GM21723 (cell line): Measurements from ENCODE around the gene COL1A2.

Source experiments
- ATAC-seq: cut with Tn5 transposase; IDR thresholded peaks from one replicate; pipeline ENCODE4 v1.9.1; 2021; ENCODE audit warnings: mild to moderate bottlenecking, moderate library complexity; ENCODE audit not compliant: unreplicated experiment

The COL1A2 gene

GRCh38 chr7:94394437-94395140 lies at the start of gene COL1A2:
COL1A2 (plus strand) TSS chr7:94394895; CDS start chr7:94395032, 137 bp downstream.
- ATAC-seq = no peak

- no peak for ATAC-seq
Observed at GRCh38 chr7:94345907-94346306, 48.8 kb upstream of the COL1A2 start.

DNA sequence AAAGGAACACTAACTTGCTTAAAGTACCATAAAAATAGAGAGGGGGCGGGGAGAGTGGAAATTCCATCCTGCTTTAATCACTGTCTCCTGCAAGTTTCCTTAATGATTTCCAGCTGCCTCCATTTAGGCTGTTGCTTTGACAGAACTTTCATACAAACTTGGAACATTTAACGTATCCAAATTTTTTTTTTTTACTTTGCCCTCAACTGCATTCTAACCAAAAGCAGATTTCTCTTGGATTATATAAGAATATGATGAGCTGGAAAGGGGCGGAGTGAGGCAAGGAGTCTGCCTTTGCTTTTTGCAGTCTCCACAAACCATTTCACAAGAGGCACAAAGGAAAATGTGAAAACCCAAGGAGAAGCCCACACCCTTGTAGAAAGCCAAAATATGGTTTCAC lies 46.6 kb upstream of the COL1A2 start:
- no peak for ATAC-seq

- ATAC-seq = no peak
Observed at GRCh38 chr7:94350734-94351133, 44.0 kb upstream of the COL1A2 start.

DNA sequence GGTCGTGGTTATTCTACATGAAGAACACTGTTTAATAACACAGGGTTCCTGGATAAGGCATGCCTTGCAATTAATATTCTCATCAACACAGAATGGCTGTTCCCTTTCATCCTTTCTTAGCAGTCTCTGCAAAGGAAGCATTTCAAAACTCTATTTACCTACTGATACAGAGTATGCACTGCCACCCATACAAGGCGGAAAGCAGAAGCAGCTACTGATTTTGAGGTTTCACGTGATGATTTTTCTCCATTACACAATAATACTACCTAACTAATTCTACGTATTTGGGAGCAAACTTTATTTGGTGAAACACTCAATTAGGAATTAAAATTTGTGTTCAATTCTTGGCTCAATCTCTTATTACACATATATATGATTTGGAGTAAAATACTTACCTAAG lies 43.0 kb upstream of the COL1A2 start:
- ATAC-seq = no peak

- no peak for ATAC-seq
Observed at GRCh38 chr7:94352887-94353286, 41.8 kb upstream of the COL1A2 start.

- no peak for ATAC-seq
Observed at GRCh38 chr7:94354953-94355352, 39.7 kb upstream of the COL1A2 start.

DNA sequence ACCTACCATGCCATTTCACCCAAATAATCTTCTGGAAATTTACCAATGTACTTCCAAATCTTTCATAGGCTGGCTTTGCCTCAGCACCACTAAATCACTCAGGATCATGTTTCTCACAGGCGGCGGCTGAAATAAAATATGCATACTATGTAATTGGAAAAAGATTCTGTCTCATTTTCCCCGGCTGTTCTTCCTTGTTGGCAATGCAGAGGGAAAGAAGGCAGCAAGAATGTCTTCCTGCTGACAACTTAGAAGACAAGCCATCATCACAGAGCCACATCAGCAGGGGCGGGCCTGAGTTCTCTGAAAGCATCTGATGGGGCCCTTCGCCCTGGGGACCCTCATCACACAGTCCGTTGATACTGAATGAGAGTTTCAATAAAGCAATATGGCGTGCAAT lies 39.2 kb upstream of the COL1A2 start:
- ATAC-seq = no peak

- ATAC-seq = no peak
Observed at GRCh38 chr7:94357076-94357475, 37.6 kb upstream of the COL1A2 start.

- ATAC-seq = no peak
Observed at GRCh38 chr7:94360926-94361325, 33.8 kb upstream of the COL1A2 start.

GRCh38 chr7:94362276-94362675 lies 32.4 kb upstream of the COL1A2 start:
- ATAC-seq = no peak

DNA sequence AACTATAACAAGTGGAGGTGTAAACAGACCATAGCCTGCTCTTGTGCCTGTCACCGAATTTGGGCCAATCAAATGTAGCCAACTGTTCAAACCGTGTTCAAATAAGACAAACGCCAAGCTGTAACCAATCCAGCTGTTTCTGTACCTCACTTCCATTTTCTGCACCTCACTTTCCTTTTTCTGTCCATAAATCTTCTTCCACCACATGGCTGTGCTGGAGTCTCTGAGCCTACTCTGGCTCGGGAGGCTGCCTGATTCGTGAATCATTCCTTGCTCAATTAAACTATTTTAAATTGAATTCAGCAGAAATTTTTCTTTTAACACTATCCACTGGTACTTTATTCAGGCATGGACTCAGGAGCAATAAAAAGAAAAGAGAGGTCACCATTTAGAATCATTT lies 29.9 kb upstream of the COL1A2 start:
- no peak for ATAC-seq

- no peak for ATAC-seq
Observed at GRCh38 chr7:94366163-94366562, 28.5 kb upstream of the COL1A2 start.

DNA sequence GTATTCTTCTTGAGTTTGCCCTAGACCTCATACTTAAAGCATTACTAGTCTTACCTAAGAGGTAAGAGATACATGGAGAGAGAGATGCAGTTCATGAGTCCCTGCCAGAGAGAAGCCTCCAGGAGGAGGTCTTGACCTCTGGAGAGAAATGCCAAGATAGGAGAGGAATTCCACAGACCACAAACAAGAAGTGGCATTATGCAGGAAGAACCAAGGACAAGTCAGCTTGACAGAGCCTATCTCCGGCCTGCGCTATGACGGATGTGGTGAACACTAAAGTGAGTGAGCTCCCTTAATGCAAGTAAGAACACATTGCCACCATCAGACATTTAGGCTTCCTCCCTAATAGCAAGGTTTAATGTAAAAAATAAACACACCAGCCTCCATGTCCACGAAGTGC lies 27.9 kb upstream of the COL1A2 start:
- ATAC-seq = no peak

DNA sequence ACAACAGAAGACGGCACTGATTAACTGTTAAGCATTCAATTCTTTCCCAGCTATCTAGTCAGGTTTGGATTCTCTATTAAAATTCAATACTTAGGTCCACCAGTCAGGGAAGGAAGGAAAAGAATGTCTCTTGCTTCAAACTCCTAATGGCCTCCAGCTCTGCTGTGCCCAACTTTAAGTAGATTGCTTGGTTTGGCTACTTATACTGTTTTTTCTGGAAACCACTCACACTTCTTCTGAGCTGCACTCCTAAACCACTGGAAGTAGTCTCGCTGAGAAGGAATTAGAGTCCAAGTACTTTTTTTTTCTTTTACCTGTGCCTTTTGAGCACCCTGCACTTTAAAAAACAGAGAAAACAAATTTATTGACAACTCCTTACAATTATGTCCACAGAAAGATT lies 26.7 kb upstream of the COL1A2 start:
- ATAC-seq = no peak

DNA sequence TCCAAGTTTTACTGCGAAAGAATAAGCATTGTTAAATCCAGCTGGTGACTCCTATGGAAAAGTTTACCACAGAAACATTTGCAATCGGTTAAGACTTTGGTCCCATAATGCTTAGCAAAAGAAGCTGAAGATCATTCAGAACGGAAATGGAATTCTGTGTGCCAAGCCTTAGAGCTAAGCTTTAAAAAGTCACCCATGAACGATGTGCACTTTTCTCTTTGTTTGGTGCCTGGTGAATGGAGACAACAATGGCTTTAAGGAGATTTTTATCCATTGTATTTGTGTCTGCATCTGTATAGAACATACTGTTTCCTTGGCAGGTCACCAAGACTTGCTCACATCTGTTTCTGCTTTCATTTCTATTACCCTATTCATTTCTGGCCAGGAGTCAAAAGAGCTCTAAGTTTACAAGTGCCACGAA lies 26.3 kb upstream of the COL1A2 start:
- ATAC-seq = no peak

GRCh38 chr7:94374231-94374630 lies 20.5 kb upstream of the COL1A2 start:
- no peak for ATAC-seq

GRCh38 chr7:94374721-94375566 lies 19.8 kb upstream of the COL1A2 start:
- ATAC-seq = no peak

DNA sequence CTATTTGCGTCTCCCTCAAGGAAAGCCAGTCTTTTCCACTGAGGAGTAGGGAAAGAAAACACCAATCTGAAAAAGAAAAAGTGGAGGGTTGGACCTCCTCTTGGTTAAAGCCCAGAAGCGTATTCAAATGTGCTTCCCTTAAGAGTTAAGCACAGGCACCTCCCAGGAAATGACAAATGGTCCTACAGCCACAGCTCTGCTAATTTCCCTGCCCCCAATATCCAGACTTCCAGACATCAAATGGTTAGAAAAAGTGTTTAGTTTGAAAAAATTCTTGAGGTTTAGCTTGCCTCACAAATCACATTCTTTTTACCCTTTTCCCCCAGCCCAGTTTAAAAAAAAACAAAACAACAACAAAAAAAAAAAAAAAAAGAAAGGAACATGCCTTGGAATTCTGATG lies 19.0 kb upstream of the COL1A2 start:
- ATAC-seq = no peak

DNA sequence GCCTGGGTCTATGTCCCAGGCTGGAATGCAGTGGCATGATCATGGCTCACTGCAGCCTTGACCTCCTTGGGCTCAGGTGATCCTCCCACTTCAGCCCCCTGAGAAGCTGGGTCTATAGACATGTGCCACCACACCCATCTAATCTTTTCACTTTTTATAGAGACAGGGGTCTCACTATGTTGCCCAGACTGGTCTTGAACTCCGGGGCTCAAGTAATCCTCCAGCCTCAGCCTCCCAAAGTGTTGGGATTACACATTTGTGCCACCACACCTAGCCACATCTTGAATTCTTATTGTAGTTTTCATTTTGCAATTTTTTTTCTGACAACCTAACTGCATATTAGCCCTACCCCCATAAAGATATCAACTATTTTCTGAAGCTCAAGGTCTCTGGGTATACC lies 18.4 kb upstream of the COL1A2 start:
- no peak for ATAC-seq

DNA sequence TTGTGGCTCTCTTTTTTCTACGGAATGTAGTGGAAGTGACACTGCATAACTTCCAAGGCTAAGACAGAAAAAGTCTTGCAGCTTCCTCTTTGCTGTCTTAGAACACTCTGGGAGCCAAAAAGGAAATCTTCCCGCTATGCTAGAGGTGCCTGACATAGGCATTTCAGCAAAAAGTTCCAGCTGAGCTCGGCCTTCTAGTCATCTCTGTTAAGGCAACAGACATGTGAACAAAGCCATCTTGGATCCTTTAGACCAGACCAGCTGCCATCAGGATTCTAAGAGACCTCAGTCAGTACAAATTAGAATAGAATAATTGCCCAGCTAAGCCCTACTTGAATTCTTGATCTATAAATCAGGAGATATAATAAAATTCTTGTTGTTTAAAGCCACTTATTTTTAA lies 16.3 kb upstream of the COL1A2 start:
- ATAC-seq = no peak

- ATAC-seq = no peak
Observed at GRCh38 chr7:94380264-94380663, 14.4 kb upstream of the COL1A2 start.
